ENCODE results near the gene CRYBG3.

Gene CRYBG3

GRCh38 chr3:97983933-97984491 is 162.2 kb downstream of the CRYBG3 start:
- DNase-seq: no peak

- no peak for DNase-seq
Observed at GRCh38 chr3:97987306-97987705, 165.5 kb downstream of the CRYBG3 start.

GRCh38 chr3:97988784-97989568 is 167.2 kb downstream of the CRYBG3 start:
- no peak for DNase-seq

GRCh38 chr3:97990624-97991292 is 168.9 kb downstream of the CRYBG3 start:
- no peak for DNase-seq

- no peak for DNase-seq
Observed at GRCh38 chr3:97991293-97991682, 169.5 kb downstream of the CRYBG3 start.

GRCh38 chr3:97992547-97993173 is 170.8 kb downstream of the CRYBG3 start:
- DNase-seq: no peak

- DNase-seq: no peak
Observed at GRCh38 chr3:97993526-97993925, 171.7 kb downstream of the CRYBG3 start.

- DNase-seq: no peak
Observed at GRCh38 chr3:97994328-97994945, 172.6 kb downstream of the CRYBG3 start.
